Effector memory CD8-positive, alpha-beta T cell (primary cell): ENCODE results near the gene GPSM3.
"Not testable (repeated sequence)": the region's sequence is repeated elsewhere in the genome, so short reads cannot be mapped to it uniquely, and the experiment has no call there.

Source experiments
- ATAC-seq: fragments of 150-1000 bp; cut with Tn5 transposase; replicated peaks from 2 replicates; pipeline ENCODE4 v1.10.0; 2021; ENCODE audit warnings: mild to moderate bottlenecking, moderate library complexity
- DNase-seq, 3 experiments: peaks; one replicate each; pipeline ENCODE4 v3.0.0; 2021
- H3K27ac Mint-ChIP-seq, 2 donors: one replicate each; pipeline ENCODE4 v1.8.0; 2022; ENCODE audit warnings: mild to moderate bottlenecking in 2 of 2, mixed read lengths in 2 of 2, moderate library complexity in 2 of 2
- H3K27me3 Mint-ChIP-seq, 2 donors: one replicate each; pipeline ENCODE4 v1.8.0; 2022; ENCODE audit warnings: mixed read lengths in 2 of 2
- H3K36me3 Mint-ChIP-seq: one replicate; pipeline ENCODE4 v1.8.0; 2022; ENCODE audit warnings: mild to moderate bottlenecking, moderate library complexity, mixed read lengths; ENCODE audit not compliant: insufficient read depth
- H3K4me1 Mint-ChIP-seq, 2 donors: one replicate each; pipeline ENCODE4 v1.8.0; 2022; ENCODE audit warnings: low read depth in 2 of 2, mixed read lengths in 2 of 2
- H3K4me3 Mint-ChIP-seq, 2 donors: one replicate each; pipeline ENCODE4 v1.8.0; 2022; ENCODE audit warnings: mild to moderate bottlenecking in 2 of 2, mixed read lengths in 2 of 2, moderate library complexity in 2 of 2
- H3K9me3 Mint-ChIP-seq, 2 donors: one replicate each; pipeline ENCODE4 v1.8.0; 2022; ENCODE audit warnings: mixed read lengths in 2 of 2

GPSM3 gene

GRCh38 chr6:32214126-32214525 is 21.7 kb upstream of the GPSM3 start:
- no peak for DNase-seq
- H3K27me3 Mint-ChIP-seq = peaks cover 0 to 2% of the 10 kb centered on the region in 2 donors
- H3K4me3 Mint-ChIP-seq = no peak overlapping the region
- peak overlapping the region in 1 of 2 donors; percentile 62 for H3K27ac Mint-ChIP-seq
- H3K36me3 Mint-ChIP-seq = no peaks in the 10 kb centered on the region
- H3K9me3 Mint-ChIP-seq = no peaks in the 10 kb centered on the region
- H3K4me1 Mint-ChIP-seq = peaks cover 0 to 11% of the 10 kb centered on the region in 2 donors
- ATAC-seq = no peak

- H3K9me3 Mint-ChIP-seq = no peaks in the 10 kb centered on the region
- peak overlapping the region in 1 of 2 donors; percentile 62 for H3K27ac Mint-ChIP-seq
- DNase-seq = no peak
- H3K4me1 Mint-ChIP-seq = peaks cover 0 to 11% of the 10 kb centered on the region in 2 donors
- ATAC-seq = no peak
- no peaks in the 10 kb centered on the region for H3K27me3 Mint-ChIP-seq
- H3K4me3 Mint-ChIP-seq = no peak overlapping the region
- H3K36me3 Mint-ChIP-seq = no peaks in the 10 kb centered on the region
These were observed 21.2 kb upstream of the GPSM3 start for GRCh38 chr6:32213649-32214048.

GRCh38 chr6:32212076-32212760 is 19.8 kb upstream of the GPSM3 start:
- no peak overlapping the region for H3K4me3 Mint-ChIP-seq
- DNase-seq (no peak), ATAC-seq (peak; percentile 44)
- no peaks in the 10 kb centered on the region for H3K27me3 Mint-ChIP-seq
- no peaks in the 10 kb centered on the region for H3K36me3 Mint-ChIP-seq
- H3K9me3 Mint-ChIP-seq = no peaks in the 10 kb centered on the region
- peaks cover 0 to 11% of the 10 kb centered on the region in 2 donors for H3K4me1 Mint-ChIP-seq
- peak overlapping the region; percentile 2 to 62 for H3K27ac Mint-ChIP-seq

- not testable (repeated sequence) for ATAC-seq, DNase-seq, H3K4me3 Mint-ChIP-seq, H3K9me3 Mint-ChIP-seq, H3K36me3 Mint-ChIP-seq, H3K27me3 Mint-ChIP-seq
- Mint-ChIP-seq H3K27ac (peak overlapping the region in 1 of 2 donors; percentile 2), H3K4me1 (peaks cover 0 to 11% of the 10 kb centered on the region in 2 donors)
These were observed 19.0 kb upstream of the GPSM3 start for GRCh38 chr6:32211432-32211831.

- Mint-ChIP-seq H3K9me3 (no peaks in the 10 kb centered on the region), H3K36me3 (no peaks in the 10 kb centered on the region)
- no peak for DNase-seq
These were observed 17.8 kb upstream of the GPSM3 start for GRCh38 chr6:32210191-32210601.

GRCh38 chr6:32208996-32209395 is 16.6 kb upstream of the GPSM3 start:
- Mint-ChIP-seq H3K27ac (no peak overlapping the region), H3K4me3 (no peak overlapping the region), H3K36me3 (no peaks in the 10 kb centered on the region), H3K4me1 (peaks cover 0 to 5% of the 10 kb centered on the region in 2 donors), H3K9me3 (no peaks in the 10 kb centered on the region), H3K27me3 (peaks cover 6 to 10% of the 10 kb centered on the region in 2 donors)
- DNase-seq (no peak), ATAC-seq (no peak)

More at GRCh38 chr6:32210191-32210601, 17.8 kb upstream of the GPSM3 start:
- H3K4me3 Mint-ChIP-seq = no peak overlapping the region
- peaks cover 0 to 9% of the 10 kb centered on the region in 2 donors for H3K4me1 Mint-ChIP-seq
- H3K27me3 Mint-ChIP-seq = no peaks in the 10 kb centered on the region
- no peak for ATAC-seq
- H3K27ac Mint-ChIP-seq = peak overlapping the region in 1 of 2 donors; percentile 0

- Mint-ChIP-seq H3K27me3 (peaks cover 6 to 28% of the 10 kb centered on the region in 2 donors), H3K9me3 (no peaks in the 10 kb centered on the region), H3K4me3 (no peak overlapping the region), H3K4me1 (no peaks in the 10 kb centered on the region), H3K27ac (no peak overlapping the region), H3K36me3 (no peaks in the 10 kb centered on the region)
- no peak for DNase-seq
- ATAC-seq = no peak
These were observed 11.8 kb upstream of the GPSM3 start for GRCh38 chr6:32204268-32204715.

- H3K27ac Mint-ChIP-seq = no peak overlapping the region
- no peak for DNase-seq
- ATAC-seq = no peak
- H3K4me3 Mint-ChIP-seq = no peak overlapping the region
- peaks cover 6 to 28% of the 10 kb centered on the region in 2 donors for H3K27me3 Mint-ChIP-seq
- H3K9me3 Mint-ChIP-seq = no peaks in the 10 kb centered on the region
- no peaks in the 10 kb centered on the region for H3K4me1 Mint-ChIP-seq
- H3K36me3 Mint-ChIP-seq = no peaks in the 10 kb centered on the region
These were observed 11.2 kb upstream of the GPSM3 start for GRCh38 chr6:32203426-32204267.

GRCh38 chr6:32202186-32202585 is 9.7 kb upstream of the GPSM3 start:
- H3K4me1 Mint-ChIP-seq = peaks cover 0 to under 1% of the 10 kb centered on the region in 2 donors
- DNase-seq = no peak
- no peak overlapping the region for H3K27ac Mint-ChIP-seq
- H3K36me3 Mint-ChIP-seq = peaks cover 2% of the 10 kb centered on the region
- H3K4me3 Mint-ChIP-seq = no peak overlapping the region
- peaks cover 6 to 28% of the 10 kb centered on the region in 2 donors for H3K27me3 Mint-ChIP-seq
- no peak for ATAC-seq
- H3K9me3 Mint-ChIP-seq = no peaks in the 10 kb centered on the region

GRCh38 chr6:32200711-32201475 is 8.4 kb upstream of the GPSM3 start:
- Mint-ChIP-seq H3K4me1 (peaks cover 5 to 11% of the 10 kb centered on the region in 2 donors), H3K4me3 (no peak overlapping the region), H3K9me3 (no peaks in the 10 kb centered on the region), H3K27ac (no peak overlapping the region), H3K27me3 (peaks cover 6 to 28% of the 10 kb centered on the region in 2 donors), H3K36me3 (peaks cover 12% of the 10 kb centered on the region)
- DNase-seq (no peak), ATAC-seq (no peak)

- H3K36me3 Mint-ChIP-seq = peaks cover 15% of the 10 kb centered on the region
- H3K27ac Mint-ChIP-seq = peak overlapping the region in 1 of 2 donors; percentile 29
- ATAC-seq (no peak), DNase-seq (no peak)
- peaks cover 22 to 25% of the 10 kb centered on the region in 2 donors for H3K4me1 Mint-ChIP-seq
- no peaks in the 10 kb centered on the region for H3K9me3 Mint-ChIP-seq
- no peak overlapping the region for H3K4me3 Mint-ChIP-seq
- peaks cover 0 to 17% of the 10 kb centered on the region in 2 donors for H3K27me3 Mint-ChIP-seq
These were observed 6.4 kb upstream of the GPSM3 start for GRCh38 chr6:32198866-32199265.

- Mint-ChIP-seq H3K9me3 (no peaks in the 10 kb centered on the region), H3K36me3 (peaks cover 15% of the 10 kb centered on the region), H3K27me3 (peaks cover 0 to 17% of the 10 kb centered on the region in 2 donors), H3K4me1 (peaks cover 27 to 31% of the 10 kb centered on the region in 2 donors), H3K4me3 (no peak overlapping the region), H3K27ac (no peak overlapping the region)
- ATAC-seq (no peak), DNase-seq (no peak)
These were observed 5.9 kb upstream of the GPSM3 start for GRCh38 chr6:32198345-32198696.
